ENCODE data around the gene NT5DC1.
A peak's percentile ranks its signal among the peaks of the same experiment; 100 is the strongest.

Gene NT5DC1

DNA sequence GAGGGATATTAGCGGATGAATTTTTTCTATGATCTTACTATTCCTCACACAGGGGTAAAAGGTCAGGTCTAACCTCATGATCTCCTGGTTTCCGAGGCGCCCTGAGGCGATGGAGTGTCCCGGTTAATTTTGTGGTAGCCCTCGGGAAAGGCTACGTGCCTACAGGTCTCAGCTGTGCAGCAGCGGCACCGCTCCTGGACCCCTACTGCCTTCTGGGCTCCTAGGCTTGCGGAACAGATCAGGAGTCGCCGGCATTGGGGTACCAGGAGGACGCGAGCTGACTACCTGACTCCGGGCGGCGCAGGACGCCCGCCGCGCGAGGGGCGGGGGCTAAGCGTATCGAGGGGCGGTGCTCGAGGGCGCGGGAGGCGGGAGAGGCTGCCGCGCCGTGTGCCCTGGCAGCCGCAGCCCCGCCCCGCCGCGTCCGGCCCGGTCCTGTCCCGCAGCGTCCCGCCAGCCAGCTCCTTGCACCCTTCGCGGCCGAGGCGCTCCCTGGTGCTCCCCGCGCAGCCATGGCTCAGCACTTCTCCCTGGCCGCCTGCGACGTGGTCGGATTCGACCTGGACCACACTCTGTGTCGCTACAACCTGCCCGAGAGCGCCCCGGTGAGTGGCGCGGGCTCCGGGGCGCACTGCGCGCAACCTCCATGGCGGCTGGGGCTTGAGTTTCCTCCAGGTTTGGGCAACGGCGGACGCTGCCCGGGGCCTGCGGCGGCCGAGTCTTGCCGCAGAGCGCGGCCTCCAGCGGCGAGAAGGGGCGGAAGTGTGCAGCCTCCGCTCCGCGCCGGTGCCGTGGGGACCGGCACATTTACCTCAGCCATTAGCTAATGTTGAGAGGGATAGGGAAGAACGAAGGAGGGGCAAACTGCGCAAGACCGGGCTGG, at the start of gene NT5DC1:
TSS of gene NT5DC1 (plus strand) at position 435 of the 883 bp plus-strand sequence. CDS start at position 513, 78 bp downstream.
- peak; percentile 81 to 85 for DNase-seq

DNA sequence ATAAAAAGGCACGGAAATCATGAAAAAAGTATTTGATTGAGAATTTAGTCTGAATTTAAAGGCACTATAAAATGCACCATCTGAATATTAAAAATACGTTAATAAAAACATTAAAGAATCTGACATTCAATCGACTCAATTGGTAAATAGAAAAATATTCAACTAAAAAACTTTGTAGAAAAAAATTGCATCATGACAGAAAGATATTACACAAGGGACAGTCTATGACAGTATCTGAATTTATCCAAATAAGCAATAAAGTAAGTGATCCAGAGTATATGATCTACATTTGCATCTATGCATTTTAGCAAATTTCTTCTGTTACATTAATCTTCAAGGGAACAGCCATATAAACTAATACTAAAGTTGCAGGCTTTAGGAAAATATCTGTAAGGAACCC, 49.4 kb upstream of the NT5DC1 start:
- DNase-seq = no peak

DNA sequence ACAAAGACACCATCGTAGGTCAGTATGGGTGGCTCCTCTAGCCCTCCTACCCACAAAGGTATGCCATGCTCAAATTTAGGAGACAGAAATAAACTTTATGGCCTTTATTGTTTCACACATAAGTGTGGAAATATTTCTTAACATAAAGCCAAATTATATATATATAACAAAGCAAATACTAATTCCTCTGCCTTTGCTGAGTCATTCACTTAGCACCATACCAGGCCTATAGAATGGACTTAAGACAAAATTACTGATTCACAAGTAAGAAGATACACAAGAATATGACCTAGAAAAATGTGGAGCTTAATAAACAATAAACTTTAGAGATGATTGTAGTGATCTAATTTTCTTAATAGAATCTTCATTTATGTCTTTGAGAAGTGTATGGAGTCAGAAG, 45.1 kb upstream of the NT5DC1 start:
- no peak for DNase-seq

DNA sequence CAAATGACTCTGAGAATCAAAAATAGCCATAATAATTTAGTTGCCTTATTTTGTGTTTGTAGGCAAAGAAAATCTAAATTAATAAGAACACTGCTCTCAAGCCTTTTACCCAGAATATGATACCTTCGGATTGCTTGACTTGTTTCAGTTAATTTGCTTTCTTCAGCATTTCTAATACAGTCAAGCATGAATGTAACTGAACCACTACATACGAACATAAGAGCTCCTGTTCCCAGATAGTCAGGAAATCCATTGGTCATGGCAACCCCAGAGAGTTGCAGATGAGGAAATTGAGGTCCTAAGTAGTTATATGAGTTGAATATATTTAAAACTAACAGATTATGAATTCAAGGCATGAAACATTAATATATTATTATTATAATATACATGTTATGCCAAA, 42.9 kb upstream of the NT5DC1 start:
- DNase-seq = no peak

DNA sequence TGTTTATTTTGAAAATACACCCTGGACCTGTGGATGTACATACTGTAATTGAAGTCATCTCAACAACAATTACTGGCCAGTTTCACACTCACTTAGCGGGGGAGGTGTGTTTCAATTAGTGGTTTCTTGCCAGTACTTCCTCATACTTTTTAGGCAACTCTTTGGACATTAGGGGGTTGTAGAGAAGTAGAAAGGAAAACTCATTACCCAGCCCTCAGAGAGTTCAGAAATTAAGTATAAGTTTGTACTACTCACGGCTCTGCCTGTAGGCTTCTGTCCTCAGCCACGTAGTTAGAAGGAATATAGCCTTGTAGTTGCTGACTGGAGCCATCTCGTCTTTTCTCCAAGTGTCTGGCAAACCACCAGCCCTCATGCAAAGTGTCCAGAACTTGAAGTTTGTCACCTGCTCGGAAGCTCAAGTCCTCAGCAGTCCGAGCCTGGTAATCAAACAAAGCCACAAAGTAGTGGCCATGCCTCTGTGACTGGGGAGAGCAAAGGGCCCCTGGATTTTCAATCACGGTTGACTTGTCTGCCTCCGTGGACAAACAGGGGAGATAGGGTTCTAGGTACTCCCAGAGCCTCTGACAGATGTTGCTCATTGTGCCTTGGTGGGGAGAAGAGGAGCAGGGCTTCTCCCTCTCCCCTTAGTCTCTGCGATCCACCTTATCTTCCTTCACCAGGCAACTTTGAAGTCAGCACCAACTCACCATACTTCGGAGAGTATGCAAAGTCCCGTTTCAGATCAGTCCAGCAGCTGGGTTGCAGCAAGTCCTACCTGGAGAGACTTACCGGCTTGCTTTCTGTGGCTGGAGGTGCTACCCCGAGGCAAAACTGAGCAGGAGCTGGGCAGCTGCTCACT, 40.7 kb upstream of the NT5DC1 start:
- DNase-seq = no peak

DNA sequence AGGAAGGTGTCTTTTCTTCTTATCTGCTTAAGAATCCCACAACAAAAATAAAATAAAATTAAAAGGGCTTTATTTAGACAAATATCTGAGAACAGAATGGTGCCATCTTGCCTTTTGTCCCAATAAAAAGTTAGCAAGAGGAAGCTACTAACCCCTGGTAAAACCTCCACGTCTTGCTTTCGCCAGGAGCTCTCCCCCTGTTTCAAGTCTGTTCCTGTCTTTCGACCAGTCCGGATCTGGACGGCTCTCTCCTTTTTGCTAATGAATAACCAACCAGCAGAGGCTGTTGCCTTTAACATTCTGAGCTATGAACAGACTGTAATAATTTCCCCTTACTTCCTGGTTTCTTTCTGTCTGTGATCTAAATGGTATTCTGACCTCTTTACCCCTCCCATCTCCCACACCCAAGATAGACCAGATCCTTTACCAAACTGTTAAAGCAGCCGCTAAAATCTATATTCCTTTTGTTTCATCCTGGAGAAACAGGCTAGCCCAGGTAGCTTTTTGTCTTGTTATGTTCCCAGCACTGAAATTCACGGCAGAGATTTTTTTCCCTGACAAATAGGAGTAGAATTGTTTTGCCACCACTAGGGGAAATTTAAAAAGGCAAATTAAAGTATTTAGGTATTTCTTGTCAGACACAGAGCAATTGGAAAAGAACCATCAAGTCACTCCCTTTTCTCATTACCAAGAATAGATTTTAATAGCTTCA, 39.9 kb upstream of the NT5DC1 start, which contains the start of gene FRK:
TSS of gene FRK (minus strand) at position 320 of the 712 bp plus-strand sequence. CDS start 580 bp downstream, outside the sequence.
- DNase-seq = no peak

DNA sequence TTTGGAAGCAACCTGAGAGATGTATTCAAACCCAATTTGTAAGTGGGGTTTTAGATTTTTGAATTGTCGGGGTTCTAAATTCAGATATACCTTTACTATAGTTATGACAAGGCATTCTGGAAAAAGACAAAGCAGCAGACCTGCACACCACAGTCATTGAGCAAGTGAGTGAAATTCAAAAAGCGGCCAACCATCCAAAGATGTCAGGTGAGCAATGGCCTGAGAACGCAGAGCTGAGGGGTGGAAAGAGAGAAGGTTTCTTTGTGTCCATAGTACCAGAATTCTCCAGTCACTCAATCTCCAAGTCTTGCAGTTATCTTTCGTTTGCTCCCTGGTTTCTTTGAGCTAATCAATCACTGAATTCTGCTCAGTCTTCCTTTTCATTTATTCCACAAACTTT, 38.2 kb upstream of the NT5DC1 start:
- no peak for DNase-seq

DNA sequence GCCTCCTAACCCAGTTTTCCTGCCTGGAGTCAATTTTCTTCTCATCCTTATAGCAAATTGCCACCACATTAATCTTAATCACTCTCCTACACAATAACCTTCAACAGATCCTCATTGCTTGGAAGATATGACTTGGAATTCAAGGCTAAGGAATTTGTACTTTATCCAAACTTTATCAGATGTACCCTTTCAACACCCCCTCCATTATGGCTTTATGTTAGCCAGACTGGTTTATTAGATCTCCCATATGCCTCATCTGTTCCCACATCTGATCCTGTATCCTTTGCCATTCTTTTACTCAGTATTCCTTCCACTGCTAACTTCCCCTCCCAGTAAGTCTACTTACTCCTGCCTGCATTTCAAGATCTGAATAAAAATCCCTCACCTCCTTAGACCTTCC, 36.0 kb upstream of the NT5DC1 start:
- DNase-seq = no peak

DNA sequence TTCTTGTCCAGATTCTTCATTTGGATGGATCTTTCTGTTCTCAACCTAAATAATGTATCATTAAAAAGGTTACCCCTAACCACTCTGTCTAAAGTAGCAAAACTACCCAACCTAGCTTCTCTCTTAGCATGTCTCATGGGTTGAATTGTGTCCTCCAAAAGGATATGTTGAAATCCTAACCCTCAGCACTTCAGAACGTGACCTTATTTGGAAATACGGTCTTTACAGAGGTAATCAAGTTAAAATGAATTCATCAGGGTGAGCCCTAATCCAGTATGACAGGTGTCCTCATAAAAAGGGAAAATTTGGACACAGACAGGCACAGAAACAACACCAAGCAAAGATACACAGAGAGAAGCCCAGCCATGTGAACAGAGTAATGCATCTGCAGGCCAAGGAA, 33.9 kb upstream of the NT5DC1 start:
- DNase-seq = no peak

DNA sequence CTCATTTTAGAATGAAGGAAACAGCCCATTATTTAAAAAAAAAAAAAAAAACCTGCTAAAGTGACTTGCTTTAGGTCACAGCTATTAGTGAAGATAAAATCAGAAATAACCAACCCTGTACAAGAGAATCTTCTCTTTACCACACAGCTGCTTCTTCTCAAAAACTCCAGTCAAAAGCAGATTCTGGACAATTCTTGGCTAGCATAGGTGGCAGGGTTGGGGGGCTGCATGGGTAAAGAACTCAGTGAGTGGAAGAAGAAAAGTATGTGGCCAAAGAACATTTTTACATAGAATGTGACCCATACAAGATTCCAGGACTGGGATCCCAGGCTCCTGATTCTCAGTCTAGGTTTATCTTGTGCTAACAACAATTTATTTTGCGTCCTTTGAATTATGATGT, 30.6 kb upstream of the NT5DC1 start:
- DNase-seq = no peak

DNA sequence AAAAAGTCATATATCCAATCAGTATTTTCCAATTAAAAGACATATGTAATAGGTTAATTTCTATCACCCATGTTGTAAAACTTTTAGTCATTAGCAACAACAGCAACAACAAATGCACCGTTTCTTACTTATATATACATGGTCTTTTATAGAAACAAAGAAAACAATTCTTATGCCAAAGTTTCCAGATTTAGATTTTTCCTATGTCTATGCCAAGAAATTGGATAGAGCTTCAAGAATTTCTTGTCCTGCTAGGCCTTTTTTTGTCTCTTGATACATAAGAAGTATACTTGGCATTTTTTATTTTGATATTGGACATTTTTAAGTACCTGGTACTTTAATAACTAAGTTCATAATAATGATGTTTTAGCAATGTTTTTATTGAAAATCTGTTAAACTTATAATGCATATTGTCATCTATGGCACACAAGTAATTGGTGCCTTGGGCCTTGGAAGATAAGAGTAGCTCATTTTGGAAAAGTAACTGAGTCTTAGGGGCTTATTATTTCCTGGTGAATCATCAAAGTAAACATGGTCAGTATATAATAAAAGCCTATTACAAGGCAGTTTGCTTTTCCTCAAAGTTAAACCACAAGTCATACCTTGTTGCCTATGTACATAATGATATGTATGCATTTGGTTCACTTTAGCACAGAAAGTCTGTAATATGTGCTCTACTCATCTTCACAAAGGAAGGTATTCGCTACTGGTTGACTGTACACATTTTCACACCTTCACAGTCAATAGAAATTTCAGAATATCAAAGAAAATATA, 29.9 kb upstream of the NT5DC1 start:
- no peak for DNase-seq

DNA sequence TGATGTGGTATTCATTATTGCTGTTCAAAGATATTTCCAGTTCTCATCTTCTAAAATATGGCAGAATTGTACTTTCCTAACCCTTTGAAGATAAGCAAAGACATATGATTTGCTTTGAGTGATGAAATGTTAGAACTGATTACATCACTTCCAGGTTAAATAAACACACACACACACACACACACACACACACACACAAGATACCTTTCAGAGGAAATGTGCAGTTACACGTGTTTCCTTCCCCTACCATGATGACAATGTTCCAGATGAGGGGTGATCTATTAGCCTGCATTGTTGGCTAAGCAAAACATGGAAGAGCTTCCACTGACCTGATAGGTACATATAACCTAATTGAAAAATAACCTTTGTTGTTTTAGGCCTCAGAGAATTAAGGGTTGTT, 28.3 kb upstream of the NT5DC1 start:
- DNase-seq = no peak

DNA sequence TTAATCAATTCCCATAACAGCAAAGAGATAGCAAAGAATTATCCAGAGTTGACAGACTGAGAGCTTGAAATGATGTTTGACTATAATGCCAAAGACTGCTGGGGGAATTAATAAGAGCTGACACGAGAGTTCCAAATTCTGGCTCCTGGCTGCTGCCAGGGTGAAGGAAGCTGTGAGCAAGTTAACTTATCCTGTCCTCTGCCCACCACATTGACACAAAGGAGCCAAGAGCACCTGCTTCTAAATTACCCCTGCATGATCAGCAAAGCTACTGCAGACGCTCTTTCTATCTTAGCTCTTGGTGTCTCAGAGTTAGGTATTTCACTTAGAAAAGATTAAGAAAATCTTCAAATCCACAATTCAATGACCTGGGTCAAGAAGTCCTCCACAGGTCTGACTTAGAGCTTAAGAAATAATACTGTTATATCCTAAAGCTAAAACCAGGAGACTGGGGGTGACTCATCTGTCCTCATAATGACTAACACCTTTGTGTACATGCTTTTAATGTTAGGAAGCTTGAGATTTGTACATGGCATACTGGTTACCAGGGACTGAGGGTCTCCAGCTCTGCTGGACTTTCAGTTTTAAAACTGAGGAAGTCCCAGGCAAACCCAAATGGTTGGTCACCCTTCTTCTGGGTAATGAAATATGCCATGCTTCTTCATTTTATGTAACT, 26.8 kb upstream of the NT5DC1 start:
- no peak for DNase-seq

DNA sequence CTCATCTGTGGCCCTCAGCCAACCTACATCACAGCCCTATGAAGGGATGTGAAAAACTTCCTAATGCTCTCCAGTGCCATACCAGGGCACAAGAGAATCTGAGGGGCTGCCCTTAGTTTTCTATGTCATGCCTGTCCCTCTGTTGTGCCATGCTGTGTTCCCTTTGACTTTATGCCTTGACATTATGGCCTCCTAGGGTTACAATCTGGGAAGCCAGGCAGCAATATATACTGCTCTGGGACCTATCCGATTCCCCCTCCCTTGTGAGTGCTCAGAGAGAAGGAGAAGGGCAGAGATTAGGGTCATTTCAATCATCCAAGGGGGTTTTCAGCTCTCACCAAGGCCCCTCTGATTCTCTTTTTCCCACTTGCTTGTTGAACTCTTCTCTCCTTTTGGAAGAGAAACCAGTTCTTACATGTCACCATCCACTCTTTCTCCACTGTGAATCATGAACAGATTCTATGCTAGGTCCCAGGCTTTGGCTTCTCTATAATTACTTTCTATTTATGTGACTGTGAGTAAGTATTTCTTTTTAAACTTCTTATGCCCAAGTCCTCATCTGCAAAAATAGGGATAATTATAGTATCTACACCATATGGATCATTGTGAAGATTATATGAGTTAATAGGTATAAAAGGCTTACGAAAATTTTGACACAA, 25.8 kb upstream of the NT5DC1 start:
- no peak for DNase-seq

DNA sequence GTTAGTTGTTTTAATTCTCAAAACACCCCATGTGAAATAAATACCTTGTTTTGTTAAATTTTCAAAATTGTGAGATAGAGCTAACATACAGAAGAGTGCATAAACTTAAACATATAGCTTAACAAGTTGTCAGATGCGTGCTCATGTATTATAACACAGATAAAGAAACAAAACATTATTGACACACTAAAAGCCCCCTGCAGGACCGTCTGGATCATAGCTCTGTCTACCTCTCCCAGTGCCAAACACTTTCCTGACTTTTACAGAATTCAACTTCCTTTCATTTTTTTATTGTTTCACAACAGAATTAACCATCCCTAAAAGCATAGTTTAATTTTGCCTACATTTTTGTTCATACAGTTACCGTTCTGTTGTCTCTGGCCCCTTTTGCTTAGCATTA, 22.1 kb upstream of the NT5DC1 start:
- no peak for DNase-seq

DNA sequence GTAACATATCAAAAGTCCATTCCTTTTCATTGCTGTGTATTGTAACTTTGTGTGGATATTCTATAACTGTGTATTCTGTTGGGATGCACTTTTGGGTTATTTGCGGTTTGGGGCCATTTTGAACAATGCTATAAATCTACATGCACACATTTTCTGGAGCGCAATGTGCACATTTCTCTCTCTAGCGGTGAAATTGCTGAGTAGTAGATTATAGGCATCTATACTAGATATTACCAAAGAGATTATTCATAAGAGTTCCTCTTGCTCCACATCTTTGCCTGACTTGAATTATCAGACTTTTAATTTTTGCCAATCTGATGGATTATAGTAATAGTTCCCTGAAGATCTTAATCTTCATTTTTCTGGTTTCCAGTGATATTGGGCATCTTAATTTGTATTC, 21.7 kb upstream of the NT5DC1 start:
- DNase-seq = no peak

DNA sequence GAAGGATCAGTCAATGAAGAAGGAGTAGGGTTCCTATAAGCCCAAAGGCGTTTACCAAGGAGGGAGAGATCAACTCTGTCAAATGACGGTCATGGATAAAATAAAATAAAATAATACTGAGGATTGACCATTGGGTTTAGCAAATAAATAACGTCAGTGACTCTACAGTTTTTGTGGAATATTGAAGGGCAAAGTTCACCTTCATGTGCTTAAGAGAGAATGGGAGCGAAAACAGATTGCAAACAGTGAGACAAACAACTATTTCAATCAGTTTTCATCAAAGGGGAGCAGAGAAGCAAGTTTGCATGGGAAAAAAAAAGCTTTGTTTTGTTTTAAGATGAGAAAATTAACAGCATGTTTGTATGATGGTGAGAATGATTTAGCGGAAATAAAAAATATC, 17.6 kb upstream of the NT5DC1 start:
- DNase-seq = no peak

DNA sequence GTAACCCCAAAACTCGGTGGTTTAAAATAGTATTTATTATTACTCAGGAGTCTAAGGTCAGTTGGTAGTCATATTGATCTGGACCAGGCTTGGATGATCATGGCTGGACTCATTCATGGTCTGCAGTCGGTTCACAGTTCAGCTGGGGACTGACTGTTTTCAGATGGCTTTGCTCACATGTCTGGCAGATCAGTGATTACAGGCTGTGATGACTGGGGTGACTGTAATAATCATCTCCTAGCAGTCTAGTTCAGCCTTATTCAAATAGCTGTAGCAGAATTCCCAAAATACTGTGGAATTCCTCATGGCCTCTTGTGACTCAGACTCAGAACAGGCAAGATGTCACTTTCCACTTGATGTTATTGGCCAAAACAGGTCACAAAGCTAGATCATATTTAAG, 16.4 kb upstream of the NT5DC1 start:
- no peak for DNase-seq

DNA sequence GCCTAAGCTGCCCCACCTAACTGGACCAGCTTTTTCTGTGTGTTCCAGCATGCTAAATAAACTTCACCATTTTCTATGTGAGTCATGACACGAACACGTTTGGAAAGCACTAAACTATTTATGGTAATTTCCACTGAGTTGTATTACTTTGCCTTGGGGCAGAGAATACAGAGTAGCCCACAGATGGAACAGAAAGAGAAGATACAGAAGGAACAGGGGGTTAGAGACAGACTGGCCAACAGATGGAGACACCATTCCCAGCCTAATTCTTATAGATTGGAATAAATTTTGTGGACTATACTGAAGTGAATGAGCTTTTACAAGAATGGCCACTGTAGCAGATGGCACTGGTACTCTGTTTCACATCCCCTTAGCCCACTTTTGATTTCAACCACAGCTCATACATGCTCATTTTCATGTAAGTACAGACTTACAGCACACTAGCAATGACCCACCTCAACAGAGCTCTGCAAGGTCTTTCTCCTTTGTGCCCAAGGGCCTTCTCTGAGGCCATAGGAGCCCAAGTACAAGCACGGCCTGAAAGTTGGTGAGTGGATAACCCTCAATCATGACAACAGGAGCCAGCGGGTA, 13.1 kb upstream of the NT5DC1 start:
- DNase-seq = no peak

DNA sequence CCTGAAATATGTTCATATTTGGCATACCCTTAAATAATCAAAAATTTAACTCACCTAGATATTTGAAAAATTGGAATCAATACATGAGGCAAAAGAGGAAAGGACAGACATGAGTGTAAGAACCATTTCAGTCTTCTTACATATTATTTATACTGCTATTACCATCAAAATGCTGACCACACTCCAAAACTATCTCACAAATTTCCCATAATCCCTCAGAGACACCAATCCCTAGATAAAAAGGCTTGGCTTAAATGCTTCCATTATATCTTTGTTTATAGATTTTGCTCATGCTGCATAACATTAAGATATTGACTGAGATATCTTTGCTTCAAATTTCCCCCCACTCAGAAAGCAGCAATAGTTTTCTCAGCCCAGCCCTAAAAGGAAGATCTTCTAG, 11.7 kb upstream of the NT5DC1 start:
- DNase-seq = no peak

DNA sequence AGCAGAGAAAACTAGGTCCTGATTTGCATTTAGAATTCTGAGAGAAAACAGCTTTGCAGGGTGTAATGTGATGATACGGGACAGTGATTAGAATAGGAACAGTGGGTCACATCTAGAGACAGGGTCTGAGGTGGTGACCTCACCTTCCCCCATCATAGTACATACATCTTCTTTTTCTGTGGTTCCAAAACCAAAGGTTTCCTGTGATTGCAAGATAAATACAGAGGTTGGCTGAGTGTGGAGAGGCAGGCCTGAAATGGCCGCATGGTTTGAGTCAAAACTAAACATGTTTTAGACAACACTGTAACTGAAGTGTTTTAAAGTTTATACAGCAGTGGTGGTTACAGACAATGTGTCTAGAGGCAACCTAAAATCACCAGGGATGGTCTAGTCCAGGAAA, 10.4 kb upstream of the NT5DC1 start:
- no peak for DNase-seq
